Stimulated activated CD4-positive, alpha-beta T cell treated with anti-CD3 and anti-CD28 coated beads, Interleukin-12 subunit alpha, Interleukin-12 subunit beta, amount 100 ng/mL, for 24 hours (primary cell): ENCODE data around the gene ZEB2.

Experiments
- DNase-seq, 2 experiments: peaks; one replicate each; pipeline ENCODE4 v3.0.0-alpha.2; 2020; ENCODE audit warnings: low read depth in 2 of 2

Gene ZEB2

GRCh38 chr2:144513388-144514101 is 6.4 kb downstream of the ZEB2 start:
- DNase-seq: no peak

- no peak for DNase-seq
Observed at GRCh38 chr2:144512891-144513351, 7.0 kb downstream of the ZEB2 start.

GRCh38 chr2:144512470-144512869 is 7.4 kb downstream of the ZEB2 start:
- no peak for DNase-seq

GRCh38 chr2:144511937-144512336 is 8.0 kb downstream of the ZEB2 start:
- no peak for DNase-seq

- no peak for DNase-seq
Observed at GRCh38 chr2:144511226-144511810, 8.6 kb downstream of the ZEB2 start.

GRCh38 chr2:144510294-144510991 is 9.5 kb downstream of the ZEB2 start:
- DNase-seq: no peak

- DNase-seq: no peak
Observed at GRCh38 chr2:144509879-144510221, 10.1 kb downstream of the ZEB2 start.

- DNase-seq: no peak
Observed at GRCh38 chr2:144509001-144509878, 10.7 kb downstream of the ZEB2 start.

GRCh38 chr2:144508172-144508851 is 11.6 kb downstream of the ZEB2 start:
- no peak for DNase-seq

- no peak for DNase-seq
Observed at GRCh38 chr2:144507441-144508171, 12.3 kb downstream of the ZEB2 start.

- DNase-seq: no peak
Observed at GRCh38 chr2:144505245-144505831, 14.6 kb downstream of the ZEB2 start.

GRCh38 chr2:144504218-144504641 is 15.7 kb downstream of the ZEB2 start:
- no peak for DNase-seq

- DNase-seq: no peak
Observed at GRCh38 chr2:144503242-144503641, 16.7 kb downstream of the ZEB2 start.

GRCh38 chr2:144502369-144502768 is 17.6 kb downstream of the ZEB2 start:
- DNase-seq: no peak

GRCh38 chr2:144501627-144502026 is 18.3 kb downstream of the ZEB2 start:
- DNase-seq: no peak

- no peak for DNase-seq
Observed at GRCh38 chr2:144501118-144501517, 18.8 kb downstream of the ZEB2 start.

GRCh38 chr2:144500563-144500962 is 19.4 kb downstream of the ZEB2 start:
- no peak for DNase-seq

GRCh38 chr2:144498277-144498676 is 21.6 kb downstream of the ZEB2 start:
- no peak for DNase-seq

GRCh38 chr2:144496977-144497598 is 22.8 kb downstream of the ZEB2 start:
- no peak for DNase-seq
